ENCODE data around the gene GDF10. TPM values are rescaled to one million over a fixed set of nuclear protein-coding genes. Genes with fewer than 3 reads are reported as not detected.

Gene GDF10
- polyA plus RNA-seq, 1 of the 3 experiments (the other 2 are of a cell fraction) = 0.02 TPM

GRCh38 chr10:47354900-47355299, 54.9 kb downstream of the GDF10 start:
- Histone ChIP-seq H3K36me3 (replicated peaks in 1 of 2; ENCODE audit: control insufficient read depth in 1 of 2, insufficient read depth in 2 of 2, low read length in 1 of 2) (no peaks in the 10 kb centered on the region), H3K9ac (no peak overlapping the region), H3K9me3 (no peaks in the 10 kb centered on the region), H3K4me1 (ENCODE audit: control insufficient read depth in 1 of 2, insufficient read depth in 2 of 2, low read depth in 1 of 2, low read length in 1 of 2) (peaks cover 0 to 4% of the 10 kb centered on the region in 2 experiments; a peak in 1 of 4 replicates), H3K79me2 (ENCODE audit: insufficient read depth) (no peaks in the 10 kb centered on the region), H3K27me3 (ENCODE audit: insufficient read depth) (peaks cover 10% of the 10 kb centered on the region), H3F3A (replicated peaks; ENCODE audit: insufficient read depth) (no peaks in the 10 kb centered on the region), H3K27ac (ENCODE audit: low read depth in 2 of 2, low read length in 1 of 2) (no peak overlapping the region), H3K4me2 (no peak overlapping the region), H3K9me2 (no peaks in the 10 kb centered on the region), H2AFZ (ENCODE audit: low read depth) (no peak overlapping the region), H4K20me1 (ENCODE audit: insufficient read depth) (no peaks in the 10 kb centered on the region), H3K4me3 (ENCODE audit: low read depth in 2 of 2, low read length in 1 of 2) (no peak overlapping the region)
- TF ChIP-seq RAD21 (IDR thresholded peaks at IDR 0.05; ENCODE audit: low read length) (no peak), NFIC (IDR thresholded peaks at IDR 0.05; ENCODE audit: borderline replicate concordance) (no peak), ELF1 (IDR thresholded peaks at IDR 0.05) (no peak), RFX5 (IDR thresholded peaks at IDR 0.05; ENCODE audit: low read length) (no peak), RXRA (IDR thresholded peaks at IDR 0.05; ENCODE audit: borderline replicate concordance, low read depth) (no peak), EZH2phosphoT487 (IDR thresholded peaks at IDR 0.05; ENCODE audit: borderline replicate concordance, low read depth) (no peak), GABPA (IDR thresholded peaks at IDR 0.05; ENCODE audit: low read depth) (no peak), FOXJ3 (CRISPR knock-in tag; IDR thresholded peaks at IDR 0.05) (no peak), YY1 (IDR thresholded peaks at IDR 0.05; ENCODE audit: low read depth) (no peak)
- TF ChIP-seq, protein P1, sequence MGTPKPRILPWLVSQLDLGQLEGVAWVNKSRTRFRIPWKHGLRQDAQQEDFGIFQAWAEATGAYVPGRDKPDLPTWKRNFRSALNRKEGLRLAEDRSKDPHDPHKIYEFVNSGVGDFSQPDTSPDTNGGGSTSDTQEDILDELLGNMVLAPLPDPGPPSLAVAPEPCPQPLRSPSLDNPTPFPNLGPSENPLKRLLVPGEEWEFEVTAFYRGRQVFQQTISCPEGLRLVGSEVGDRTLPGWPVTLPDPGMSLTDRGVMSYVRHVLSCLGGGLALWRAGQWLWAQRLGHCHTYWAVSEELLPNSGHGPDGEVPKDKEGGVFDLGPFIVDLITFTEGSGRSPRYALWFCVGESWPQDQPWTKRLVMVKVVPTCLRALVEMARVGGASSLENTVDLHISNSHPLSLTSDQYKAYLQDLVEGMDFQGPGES (IDR thresholded peaks at IDR 0.05; ENCODE audit: low read depth, low read length) = no peak
- DNase-seq = no peak
- ChIA-PET CTCF (interaction anchor here (1.9 to 2.0 kb wide), 2 partner anchors 9 to 14 kb away, joined by 4 to 9 read pairs; no protein-coding TSS in a partner anchor), POLR2A (no interaction called here)
- 6% methylated on average over 1 of the region's 1 CpG for WGBS (ENCODE audit: low lambda C conversion rate)

DNA sequence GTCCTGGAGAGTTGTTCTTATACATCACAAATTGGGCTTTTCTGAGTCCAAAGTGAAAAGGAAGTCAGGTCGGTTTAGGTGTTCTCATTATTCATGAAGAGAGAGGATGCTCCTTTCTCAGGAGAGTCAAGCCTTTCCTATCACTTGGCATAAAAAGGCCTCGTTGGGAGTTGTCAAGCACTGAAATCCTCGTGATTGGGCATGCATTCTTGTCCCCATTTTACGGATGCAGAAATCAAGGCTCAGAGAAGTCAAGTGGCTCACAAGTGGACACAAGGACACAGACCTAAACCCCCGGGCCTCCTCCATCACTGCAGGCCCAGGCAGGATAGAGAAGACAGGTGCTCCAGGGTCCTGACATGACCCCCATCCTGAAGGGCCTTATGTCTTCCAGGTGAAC, 56.7 kb downstream of the GDF10 start:
- H4K20me1 ChIP-seq (ENCODE audit: insufficient read depth) = no peaks in the 10 kb centered on the region
- H3K79me2 ChIP-seq (ENCODE audit: insufficient read depth) = no peaks in the 10 kb centered on the region
- no peak overlapping the region for H2AFZ ChIP-seq (ENCODE audit: low read depth)
- H3K27ac ChIP-seq (ENCODE audit: low read depth in 2 of 2, low read length in 1 of 2) = no peak overlapping the region
- H3K36me3 ChIP-seq (replicated peaks in 1 of 2; ENCODE audit: control insufficient read depth in 1 of 2, insufficient read depth in 2 of 2, low read length in 1 of 2) = no peaks in the 10 kb centered on the region
- peaks cover 10% of the 10 kb centered on the region; the same call in 1 of the 2 replicates for H3K27me3 ChIP-seq (ENCODE audit: insufficient read depth)
- no peak overlapping the region for H3K4me3 ChIP-seq (ENCODE audit: low read depth in 2 of 2, low read length in 1 of 2)
- no peak for DNase-seq
- peaks cover under 1% of the 10 kb centered on the region for H3F3A ChIP-seq (replicated peaks; ENCODE audit: insufficient read depth)
- no peaks in the 10 kb centered on the region for H3K9me2 ChIP-seq
- ChIA-PET POLR2A (no interaction called here), CTCF (interaction anchor here (1.2 to 1.8 kb wide), 2 partner anchors 11 to 332 kb away, joined by 3 to 6 read pairs; no protein-coding TSS in a partner anchor)
- H3K9me3 ChIP-seq = no peaks in the 10 kb centered on the region
- H3K4me1 ChIP-seq (ENCODE audit: control insufficient read depth in 1 of 2, insufficient read depth in 2 of 2, low read depth in 1 of 2, low read length in 1 of 2) = peaks cover 0 to 8% of the 10 kb centered on the region in 2 experiments; a peak in 1 of 4 replicates
- no peak for TF ChIP-seq GATA2 (CRISPR knock-in tag; IDR thresholded peaks at IDR 0.05)
- TF ChIP-seq RXRA (IDR thresholded peaks at IDR 0.05; ENCODE audit: borderline replicate concordance, low read depth) = no peak
- TF ChIP-seq, protein P2, sequence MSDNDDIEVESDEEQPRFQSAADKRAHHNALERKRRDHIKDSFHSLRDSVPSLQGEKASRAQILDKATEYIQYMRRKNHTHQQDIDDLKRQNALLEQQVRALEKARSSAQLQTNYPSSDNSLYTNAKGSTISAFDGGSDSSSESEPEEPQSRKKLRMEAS (IDR thresholded peaks at IDR 0.05; ENCODE audit: low read depth) = no peak
- no peak for TF ChIP-seq GABPA (IDR thresholded peaks at IDR 0.05; ENCODE audit: low read depth)
- TF ChIP-seq, protein P3, sequence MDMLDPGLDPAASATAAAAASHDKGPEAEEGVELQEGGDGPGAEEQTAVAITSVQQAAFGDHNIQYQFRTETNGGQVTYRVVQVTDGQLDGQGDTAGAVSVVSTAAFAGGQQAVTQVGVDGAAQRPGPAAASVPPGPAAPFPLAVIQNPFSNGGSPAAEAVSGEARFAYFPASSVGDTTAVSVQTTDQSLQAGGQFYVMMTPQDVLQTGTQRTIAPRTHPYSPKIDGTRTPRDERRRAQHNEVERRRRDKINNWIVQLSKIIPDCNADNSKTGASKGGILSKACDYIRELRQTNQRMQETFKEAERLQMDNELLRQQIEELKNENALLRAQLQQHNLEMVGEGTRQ (IDR thresholded peaks at IDR 0.05; ENCODE audit: borderline replicate concordance, low read depth, low read length) = no peak
- TF ChIP-seq CTCF (IDR thresholded peaks at IDR 0.05) = no peak
- 26% methylated on average over 4 of the region's 5 CpGs for WGBS (ENCODE audit: low lambda C conversion rate)
- no peak overlapping the region for H3K4me2 ChIP-seq
- no peak overlapping the region for H3K9ac ChIP-seq
